A549 treated with Hydrocortisone at 1 μM for 4 hours (cell line): ENCODE measurements around the gene GRM3. TPM values are rescaled to one million over a fixed set of nuclear protein-coding genes. Genes with fewer than 3 reads are reported as not detected.

Source experiments
- total RNA-seq: library from RNA; stranded (reverse); fragments of 200-300 nt; extraction: Qiagen RNA extraction; gene quantifications from 5 replicates; pipeline ENCODE4 v1.2.3, GENCODE V29; 2022

The GRM3 gene
- not detected in 5 replicates for total RNA-seq

GRCh38 chr7:86643561-86644281 lies at the start of gene GRM3:
Gene GRM3, plus strand, starts transcription at chr7:86643909. Its CDS starts 121,237 bp downstream, at chr7:86765146.

